HG03442 (cell line): Measurements from ENCODE around the gene HOXA2.

Source experiments
- ATAC-seq: cut with Tn5 transposase; IDR thresholded peaks from one replicate; pipeline ENCODE4 v1.9.1; 2021; ENCODE audit warnings: mild to moderate bottlenecking, moderate library complexity; ENCODE audit not compliant: unreplicated experiment

HOXA2 gene

GRCh38 chr7:27126596-27127327 is 24.3 kb upstream of the HOXA2 start:
- ATAC-seq, result no peak

- no peak for ATAC-seq
Observed at GRCh38 chr7:27125986-27126394, 23.5 kb upstream of the HOXA2 start.

DNA sequence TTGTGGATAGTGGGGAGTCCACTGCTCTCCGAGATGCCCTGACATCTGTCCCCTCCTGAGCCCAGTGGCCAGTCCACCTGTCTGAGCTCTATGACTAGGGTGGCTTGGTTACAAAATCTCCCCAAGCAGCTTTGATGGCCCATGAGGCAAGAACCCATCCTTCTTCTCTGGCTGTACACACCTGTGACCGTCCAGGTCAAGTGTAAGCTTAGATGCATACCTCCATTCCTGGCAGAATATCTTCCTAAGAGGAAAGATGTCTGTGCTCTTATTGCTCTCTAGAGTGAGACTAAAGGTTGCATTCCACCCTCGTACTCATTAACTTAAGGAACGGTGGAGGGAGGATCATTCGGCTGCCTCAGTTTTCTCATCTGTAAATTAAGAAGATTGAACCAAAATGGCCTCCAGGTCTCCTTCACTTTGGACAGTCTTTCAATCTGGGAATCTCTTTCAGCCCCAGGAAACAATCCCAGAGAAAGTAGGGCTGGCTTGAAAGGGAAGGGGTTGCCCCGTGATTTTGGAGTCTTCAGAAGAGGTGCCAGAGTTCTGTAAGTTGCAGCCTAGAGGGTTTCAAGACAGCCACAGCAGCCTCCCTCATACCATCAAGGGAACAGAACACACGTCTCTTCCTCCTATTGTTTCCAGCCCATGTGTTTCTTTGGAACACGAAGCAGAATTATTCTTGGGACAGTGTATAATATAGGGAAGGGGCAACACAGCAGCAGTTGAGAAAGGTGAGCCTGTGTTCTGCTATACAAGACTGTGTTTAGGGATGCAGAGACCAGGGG is 22.6 kb upstream of the HOXA2 start:
- no peak for ATAC-seq

DNA sequence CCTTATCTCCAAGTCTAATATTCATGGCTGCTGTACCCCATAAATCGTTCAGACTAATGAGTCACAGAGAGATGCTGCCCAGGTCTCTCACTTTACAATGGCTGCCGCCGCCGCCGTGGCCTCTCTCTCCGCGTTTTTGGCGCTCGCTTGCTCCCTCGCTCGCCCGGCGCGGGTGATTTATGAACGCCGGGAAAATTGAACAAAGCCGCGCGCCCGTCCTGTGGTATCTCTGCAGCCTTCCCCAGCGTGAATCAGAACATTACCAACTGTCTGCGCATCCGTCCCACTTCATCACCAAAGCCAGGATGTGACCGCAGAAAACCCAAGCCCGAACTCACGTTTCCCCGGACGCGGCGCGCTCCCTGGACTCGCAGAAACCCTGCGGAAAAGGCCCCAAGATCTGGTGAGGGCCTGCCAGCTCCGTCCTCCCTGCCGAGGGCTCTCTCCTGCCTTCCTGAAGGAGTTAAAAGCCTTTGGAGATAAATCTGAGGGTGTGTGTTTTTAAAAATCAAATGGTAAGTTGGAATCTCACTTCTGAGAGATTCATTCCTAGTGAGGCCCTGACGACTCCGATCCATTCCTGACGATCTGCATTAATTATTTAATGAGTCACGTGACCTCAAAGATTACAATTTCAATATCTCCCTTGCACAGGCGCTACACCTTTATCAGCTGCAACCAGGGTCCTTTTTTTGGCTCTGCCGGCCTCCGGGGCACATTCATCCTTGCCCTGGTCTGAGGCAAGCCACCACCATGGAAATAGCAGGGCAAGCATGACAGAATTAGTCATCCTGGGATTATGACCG is 21.8 kb upstream of the HOXA2 start:
- ATAC-seq, result no peak

- no peak for ATAC-seq
Observed at GRCh38 chr7:27123477-27124053, 21.1 kb upstream of the HOXA2 start.

GRCh38 chr7:27123007-27123476 is 20.6 kb upstream of the HOXA2 start:
- ATAC-seq, result no peak

GRCh38 chr7:27122077-27122910 is 19.8 kb upstream of the HOXA2 start:
- ATAC-seq, result no peak

- ATAC-seq, result no peak
Observed at GRCh38 chr7:27121684-27122076, 19.2 kb upstream of the HOXA2 start.

- no peak for ATAC-seq
Observed at GRCh38 chr7:27119412-27119911, 17.0 kb upstream of the HOXA2 start.

GRCh38 chr7:27118580-27118979 is 16.1 kb upstream of the HOXA2 start:
- ATAC-seq, result no peak

GRCh38 chr7:27117887-27118491 is 15.5 kb upstream of the HOXA2 start:
- no peak for ATAC-seq

- no peak for ATAC-seq
Observed at GRCh38 chr7:27116962-27117886, 14.7 kb upstream of the HOXA2 start.

GRCh38 chr7:27116031-27116961 is 13.8 kb upstream of the HOXA2 start:
- ATAC-seq, result no peak

GRCh38 chr7:27115221-27116026 is 12.9 kb upstream of the HOXA2 start:
- ATAC-seq, result no peak

DNA sequence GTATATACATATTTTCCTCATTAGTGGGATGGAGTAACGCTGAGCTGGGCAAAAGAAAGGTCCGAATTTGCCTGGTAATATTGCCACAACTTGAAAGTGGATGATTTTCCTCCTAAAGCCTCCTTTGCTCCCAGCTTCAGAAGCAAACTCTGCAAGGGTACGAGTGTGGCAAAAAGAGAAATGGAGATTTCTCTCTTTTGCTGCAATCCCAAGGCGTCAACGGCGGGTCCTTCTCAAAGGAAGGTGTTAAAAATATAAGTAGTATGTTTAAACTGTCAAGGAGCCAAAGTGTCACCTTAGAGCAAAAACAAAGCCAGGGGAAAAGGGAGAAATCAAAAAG is 12.4 kb upstream of the HOXA2 start:
- ATAC-seq, result no peak

- ATAC-seq, result no peak
Observed at GRCh38 chr7:27113991-27114769, 11.7 kb upstream of the HOXA2 start.
